ENCODE results near the gene ASB9. TPM values are rescaled to one million over a fixed set of nuclear protein-coding genes. Genes with fewer than 3 reads are reported as not detected.

The ASB9 gene
- total RNA-seq, 2 donors from 2014 or later: 1.2 to 2.5 TPM

DNA sequence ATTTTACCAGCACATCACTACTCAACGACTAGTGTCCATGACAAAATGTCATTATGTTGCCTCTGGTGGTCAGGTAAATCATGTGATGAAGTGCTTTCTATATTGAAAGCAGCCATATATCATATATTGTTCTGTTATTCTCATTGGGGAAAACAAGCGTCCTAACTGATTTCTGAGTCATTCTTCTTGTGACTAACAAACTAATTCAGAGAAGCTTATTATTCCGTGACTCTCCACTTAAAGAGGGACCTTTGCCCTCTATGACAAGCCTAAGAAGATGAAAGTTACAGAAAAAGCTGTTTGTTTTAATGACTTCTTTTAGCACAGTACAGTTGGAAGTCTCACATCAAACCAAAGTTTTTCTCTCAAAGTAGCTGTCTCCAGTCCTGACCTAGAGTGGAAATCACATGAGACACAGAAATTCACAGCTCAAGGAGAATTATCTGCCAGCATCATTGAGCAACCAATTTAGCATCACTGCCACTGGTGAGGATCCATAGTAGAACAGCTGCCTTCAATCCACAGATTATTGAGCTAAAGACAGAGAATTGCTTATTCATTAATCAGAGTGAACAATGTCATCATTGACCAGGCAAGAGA, 36.4 kb downstream of the ASB9 start:
- TF ChIP-seq, protein P1, sequence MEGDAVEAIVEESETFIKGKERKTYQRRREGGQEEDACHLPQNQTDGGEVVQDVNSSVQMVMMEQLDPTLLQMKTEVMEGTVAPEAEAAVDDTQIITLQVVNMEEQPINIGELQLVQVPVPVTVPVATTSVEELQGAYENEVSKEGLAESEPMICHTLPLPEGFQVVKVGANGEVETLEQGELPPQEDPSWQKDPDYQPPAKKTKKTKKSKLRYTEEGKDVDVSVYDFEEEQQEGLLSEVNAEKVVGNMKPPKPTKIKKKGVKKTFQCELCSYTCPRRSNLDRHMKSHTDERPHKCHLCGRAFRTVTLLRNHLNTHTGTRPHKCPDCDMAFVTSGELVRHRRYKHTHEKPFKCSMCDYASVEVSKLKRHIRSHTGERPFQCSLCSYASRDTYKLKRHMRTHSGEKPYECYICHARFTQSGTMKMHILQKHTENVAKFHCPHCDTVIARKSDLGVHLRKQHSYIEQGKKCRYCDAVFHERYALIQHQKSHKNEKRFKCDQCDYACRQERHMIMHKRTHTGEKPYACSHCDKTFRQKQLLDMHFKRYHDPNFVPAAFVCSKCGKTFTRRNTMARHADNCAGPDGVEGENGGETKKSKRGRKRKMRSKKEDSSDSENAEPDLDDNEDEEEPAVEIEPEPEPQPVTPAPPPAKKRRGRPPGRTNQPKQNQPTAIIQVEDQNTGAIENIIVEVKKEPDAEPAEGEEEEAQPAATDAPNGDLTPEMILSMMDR (IDR thresholded peaks at IDR 0.05): no peak
- no peak overlapping the region for H3K27ac ChIP-seq
- no peaks in the 10 kb centered on the region for H3K27me3 ChIP-seq (replicated peaks; ENCODE audit: insufficient read depth)
- no peak overlapping the region for H3K4me3 ChIP-seq
- no peak for ATAC-seq (ENCODE audit: insufficient number of reproducible peaks, low FRiP score, low read depth)
- H3K9me3 ChIP-seq: no peaks in the 10 kb centered on the region
- no peaks in the 10 kb centered on the region for H3K4me1 ChIP-seq (ENCODE audit: control insufficient read depth in 1 of 2, low read depth in 2 of 2)
- H3K36me3 ChIP-seq: no peaks in the 10 kb centered on the region
- no peak for DNase-seq (ENCODE audit: low spot score)

DNA sequence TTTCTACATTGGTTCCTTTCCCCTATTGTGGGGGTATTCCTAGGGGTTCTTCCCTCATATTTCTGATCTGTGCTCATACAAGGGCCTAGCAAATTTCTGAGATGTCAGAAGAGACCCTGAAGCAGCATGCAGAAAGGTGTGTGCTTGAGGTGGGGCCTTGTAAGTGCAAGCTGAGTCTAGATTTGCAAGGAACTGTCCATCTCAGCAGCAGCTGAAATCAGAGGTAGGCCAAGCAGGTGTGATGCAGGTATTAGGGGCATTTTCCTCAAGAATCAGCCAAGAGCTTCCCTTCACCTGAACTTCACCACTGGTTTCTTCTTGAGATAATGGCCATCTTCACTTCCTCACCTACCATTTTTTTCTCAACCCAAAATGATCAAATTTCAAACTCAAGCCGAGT, 45.1 kb downstream of the ASB9 start:
- H3K4me1 ChIP-seq (ENCODE audit: control insufficient read depth in 1 of 2, low read depth in 2 of 2): no peaks in the 10 kb centered on the region
- DNase-seq (ENCODE audit: low spot score) (no peak), ATAC-seq (ENCODE audit: insufficient number of reproducible peaks, low FRiP score, low read depth) (no peak)
- TF ChIP-seq, protein P1 (IDR thresholded peaks at IDR 0.05): no peak
- H3K27me3 ChIP-seq (replicated peaks; ENCODE audit: insufficient read depth): no peaks in the 10 kb centered on the region
- H3K4me3 ChIP-seq: no peak overlapping the region
- no peaks in the 10 kb centered on the region for H3K36me3 ChIP-seq
- no peak overlapping the region for H3K27ac ChIP-seq
- no peaks in the 10 kb centered on the region for H3K9me3 ChIP-seq

DNA sequence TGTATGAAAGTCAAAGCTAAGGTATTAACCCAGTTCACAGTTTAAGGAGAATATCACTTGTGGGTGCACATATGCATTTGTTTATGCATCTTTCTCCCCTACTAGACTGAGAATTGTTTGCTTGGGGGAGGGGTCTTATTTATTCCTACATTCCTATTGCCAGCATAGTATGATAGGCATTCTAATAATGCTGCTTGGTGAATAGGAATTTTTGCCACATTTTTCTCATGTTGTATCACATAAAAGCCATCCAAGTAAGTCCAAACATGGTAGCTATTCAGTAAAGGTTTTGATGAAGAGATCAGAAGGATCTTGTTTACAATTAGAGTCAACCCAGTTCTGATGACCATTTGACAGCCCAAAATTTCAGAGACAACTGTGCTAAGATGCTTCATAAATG, 48.6 kb downstream of the ASB9 start:
- no peaks in the 10 kb centered on the region for H3K36me3 ChIP-seq
- H3K4me3 ChIP-seq: no peak overlapping the region
- no peaks in the 10 kb centered on the region for H3K27me3 ChIP-seq (replicated peaks; ENCODE audit: insufficient read depth)
- no peaks in the 10 kb centered on the region for H3K9me3 ChIP-seq
- no peak for DNase-seq (ENCODE audit: low spot score)
- H3K4me1 ChIP-seq (ENCODE audit: control insufficient read depth in 1 of 2, low read depth in 2 of 2): no peaks in the 10 kb centered on the region
- ATAC-seq (ENCODE audit: insufficient number of reproducible peaks, low FRiP score, low read depth): no peak
- TF ChIP-seq, protein P1 (IDR thresholded peaks at IDR 0.05): no peak
- H3K27ac ChIP-seq: no peak overlapping the region

DNA sequence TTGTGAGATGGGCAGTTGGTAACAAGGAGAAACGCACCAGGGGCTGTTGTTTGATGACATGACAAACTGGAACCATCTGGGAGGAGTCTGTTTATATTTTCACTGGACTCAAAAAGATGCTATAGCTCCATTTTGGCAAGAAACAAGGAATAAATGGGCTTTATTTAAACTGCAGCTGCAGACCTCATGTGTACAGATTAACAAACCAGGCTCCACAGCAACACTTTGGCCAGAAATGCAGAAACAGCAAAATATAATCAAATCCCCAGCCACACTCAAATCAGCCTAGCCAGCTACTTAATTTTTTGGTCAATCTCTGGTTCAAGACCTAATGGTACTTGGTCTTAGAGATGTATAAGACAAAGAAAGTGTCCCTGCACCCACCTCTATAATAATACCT, 52.7 kb downstream of the ASB9 start:
- H3K4me3 ChIP-seq: no peak overlapping the region
- H3K36me3 ChIP-seq: no peaks in the 10 kb centered on the region
- no peak overlapping the region for H3K27ac ChIP-seq
- DNase-seq (ENCODE audit: low spot score): no peak
- H3K4me1 ChIP-seq (ENCODE audit: control insufficient read depth in 1 of 2, low read depth in 2 of 2): no peaks in the 10 kb centered on the region
- TF ChIP-seq, protein P1 (IDR thresholded peaks at IDR 0.05): no peak
- H3K9me3 ChIP-seq: no peaks in the 10 kb centered on the region
- ATAC-seq (ENCODE audit: insufficient number of reproducible peaks, low FRiP score, low read depth): no peak
- no peaks in the 10 kb centered on the region for H3K27me3 ChIP-seq (replicated peaks; ENCODE audit: insufficient read depth)

DNA sequence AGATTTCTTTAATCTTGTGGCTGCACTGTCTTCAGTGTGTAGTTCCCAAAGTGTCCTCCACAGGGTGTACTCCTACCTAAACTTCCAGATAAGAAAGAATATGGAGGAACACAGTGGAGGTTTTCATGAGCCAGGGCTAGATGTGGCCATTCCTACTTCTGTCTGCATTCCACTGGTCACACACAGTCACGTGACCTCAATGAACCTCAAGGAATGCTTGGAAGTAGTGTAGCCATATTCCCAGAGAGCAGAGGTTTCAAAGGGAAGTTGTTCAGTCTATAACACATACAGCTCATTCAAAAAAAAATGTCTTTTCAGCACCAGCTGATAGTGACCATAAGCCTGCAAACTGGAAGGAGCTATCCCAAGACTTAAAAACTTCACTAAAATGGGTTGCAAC, 53.6 kb downstream of the ASB9 start:
- no peaks in the 10 kb centered on the region for H3K27me3 ChIP-seq (replicated peaks; ENCODE audit: insufficient read depth)
- TF ChIP-seq, protein P1 (IDR thresholded peaks at IDR 0.05): no peak
- no peak for ATAC-seq (ENCODE audit: insufficient number of reproducible peaks, low FRiP score, low read depth)
- H3K27ac ChIP-seq: no peak overlapping the region
- H3K36me3 ChIP-seq: no peaks in the 10 kb centered on the region
- no peak overlapping the region for H3K4me3 ChIP-seq
- DNase-seq (ENCODE audit: low spot score): no peak
- H3K9me3 ChIP-seq: no peaks in the 10 kb centered on the region
- H3K4me1 ChIP-seq (ENCODE audit: control insufficient read depth in 1 of 2, low read depth in 2 of 2): no peaks in the 10 kb centered on the region

Data from thoracic aorta (tissue), 2 donors.